ENCODE data around the gene POU2F2.

Gene POU2F2

GRCh38 chr19:42078538-42079275 is 53.5 kb downstream of the POU2F2 start:
- DNase-seq, result no peak

GRCh38 chr19:42078058-42078457 is 54.2 kb downstream of the POU2F2 start:
- DNase-seq, result no peak

GRCh38 chr19:42076380-42076944 is 55.8 kb downstream of the POU2F2 start:
- no peak for DNase-seq

- peak; percentile 100 for DNase-seq
These were observed 56.4 kb downstream of the POU2F2 start, which contains the start of gene ZNF574 for GRCh38 chr19:42075616-42076379. Gene ZNF574 (plus strand): TSS chr19:42076166. CDS start chr19:42078607, 2,441 bp downstream.

GRCh38 chr19:42075364-42075615 is 57.0 kb downstream of the POU2F2 start:
- DNase-seq, result no peak

GRCh38 chr19:42074513-42075363 is 57.5 kb downstream of the POU2F2 start:
- DNase-seq, result peak; percentile 12

GRCh38 chr19:42071247-42071646 is 61.0 kb downstream of the POU2F2 start:
- DNase-seq, result no peak

GRCh38 chr19:42069619-42070351 is 62.5 kb downstream of the POU2F2 start, which contains the start of gene GRIK5:
Gene GRIK5 (minus strand): TSS chr19:42070206. CDS start chr19:42065770, 4,436 bp downstream.
- peak; percentile 83 for DNase-seq

- DNase-seq, result peak; percentile 24
These were observed 63.3 kb downstream of the POU2F2 start for GRCh38 chr19:42068756-42069571.

- no peak for DNase-seq
These were observed 63.9 kb downstream of the POU2F2 start for GRCh38 chr19:42068361-42068755.

GRCh38 chr19:42067315-42067888 is 64.8 kb downstream of the POU2F2 start:
- no peak for DNase-seq

GRCh38 chr19:42066075-42066754 is 66.0 kb downstream of the POU2F2 start:
- DNase-seq, result peak; percentile 79

- DNase-seq, result no peak
These were observed 66.7 kb downstream of the POU2F2 start for GRCh38 chr19:42065511-42065910.

- DNase-seq, result no peak
These were observed 67.2 kb downstream of the POU2F2 start for GRCh38 chr19:42065051-42065450.

- no peak for DNase-seq
These were observed 67.8 kb downstream of the POU2F2 start for GRCh38 chr19:42064432-42064831.

GRCh38 chr19:42062381-42062780 is 69.9 kb downstream of the POU2F2 start:
- no peak for DNase-seq

- DNase-seq, result no peak
These were observed 72.1 kb downstream of the POU2F2 start for GRCh38 chr19:42060117-42060516.

- DNase-seq, result no peak
These were observed 73.0 kb downstream of the POU2F2 start for GRCh38 chr19:42059196-42059595.

GRCh38 chr19:42057846-42058245 is 74.4 kb downstream of the POU2F2 start:
- no peak for DNase-seq

- DNase-seq, result no peak
These were observed 78.0 kb downstream of the POU2F2 start for GRCh38 chr19:42054205-42054604.

Measured in eye (tissue), 1 donor.